ENCODE data around the gene RAB10. TPM values are rescaled to one million over a fixed set of nuclear protein-coding genes. Genes with fewer than 3 reads are reported as not detected.

Gene RAB10
- total and polyA plus RNA-seq, 2 donors from 2014 or later = 59.8 to 122 TPM

- Histone ChIP-seq H3K27me3 (ENCODE audit: control insufficient read depth, insufficient read depth, low read length) (no peaks in the 10 kb centered on the region), H3K4me1 (ENCODE audit: control insufficient read depth in 2 of 3, insufficient read depth in 2 of 3, low read depth in 1 of 3, low read length in 3 of 3) (peaks cover 0 to 9% (median 8%) of the 10 kb centered on the region in 3 donors), H3K4me3 (ENCODE audit: low read length in 3 of 3) (no peak overlapping the region), H3K9ac (ENCODE audit: low read length in 3 of 3) (no peak overlapping the region), H3K27ac (ENCODE audit: low read depth in 2 of 2, low read length in 2 of 2) (no peak overlapping the region), H3K9me3 (ENCODE audit: control insufficient read depth in 2 of 3, insufficient read depth in 1 of 3, low read length in 3 of 3) (no peaks in the 10 kb centered on the region), H3K36me3 (ENCODE audit: control insufficient read depth in 2 of 3, insufficient read depth in 3 of 3, low read length in 3 of 3) (no peaks in the 10 kb centered on the region)
- TF ChIP-seq CTCF (IDR thresholded peaks at IDR 0.05; ENCODE audit: borderline replicate concordance, extremely low read depth, insufficient read depth) = no peak
- FAIRE-seq (no peak), DNase-seq (no peak)
- intact Hi-C loops (cut with DNase I) = no loop called here
Measured at GRCh38 chr2:26008095-26008494, 25.8 kb upstream of the RAB10 start.

- H3K9ac ChIP-seq (ENCODE audit: low read length in 3 of 3) = no peak overlapping the region
- DNase-seq (no peak), FAIRE-seq (no peak)
- H3K36me3 ChIP-seq (ENCODE audit: control insufficient read depth in 2 of 3, insufficient read depth in 3 of 3, low read length in 3 of 3) = no peaks in the 10 kb centered on the region
- H3K27me3 ChIP-seq (ENCODE audit: control insufficient read depth, insufficient read depth, low read length) = no peaks in the 10 kb centered on the region
- intact Hi-C loops (cut with DNase I) = no loop called here
- H3K27ac ChIP-seq (ENCODE audit: low read depth in 2 of 2, low read length in 2 of 2) = no peak overlapping the region
- peaks cover 0 to 9% (median 8%) of the 10 kb centered on the region in 3 donors for H3K4me1 ChIP-seq (ENCODE audit: control insufficient read depth in 2 of 3, insufficient read depth in 2 of 3, low read depth in 1 of 3, low read length in 3 of 3)
- no peak overlapping the region for H3K4me3 ChIP-seq (ENCODE audit: low read length in 3 of 3)
- no peaks in the 10 kb centered on the region for H3K9me3 ChIP-seq (ENCODE audit: control insufficient read depth in 2 of 3, insufficient read depth in 1 of 3, low read length in 3 of 3)
- no peak for TF ChIP-seq CTCF (IDR thresholded peaks at IDR 0.05; ENCODE audit: borderline replicate concordance, extremely low read depth, insufficient read depth)
Measured at GRCh38 chr2:26008851-26009566, 24.9 kb upstream of the RAB10 start.

GRCh38 chr2:26009567-26009963 is 24.3 kb upstream of the RAB10 start:
- Histone ChIP-seq H3K9me3 (ENCODE audit: control insufficient read depth in 2 of 3, insufficient read depth in 1 of 3, low read length in 3 of 3) (no peaks in the 10 kb centered on the region), H3K4me1 (ENCODE audit: control insufficient read depth in 2 of 3, insufficient read depth in 2 of 3, low read depth in 1 of 3, low read length in 3 of 3) (peaks cover 0 to 9% (median 8%) of the 10 kb centered on the region in 3 donors), H3K27me3 (ENCODE audit: control insufficient read depth, insufficient read depth, low read length) (no peaks in the 10 kb centered on the region), H3K27ac (ENCODE audit: low read depth in 2 of 2, low read length in 2 of 2) (no peak overlapping the region), H3K36me3 (ENCODE audit: control insufficient read depth in 2 of 3, insufficient read depth in 3 of 3, low read length in 3 of 3) (no peaks in the 10 kb centered on the region), H3K4me3 (ENCODE audit: low read length in 3 of 3) (no peak overlapping the region), H3K9ac (ENCODE audit: low read length in 3 of 3) (no peak overlapping the region)
- no peak for TF ChIP-seq CTCF (IDR thresholded peaks at IDR 0.05; ENCODE audit: borderline replicate concordance, extremely low read depth, insufficient read depth)
- intact Hi-C loops (cut with DNase I) = no loop called here
- FAIRE-seq = no peak
- no peak for DNase-seq
